Activated effector memory CD4-positive, alpha-beta T cell treated with Interleukin-2 at 50 U/mL for 16 hours (primary cell): ENCODE results near the gene HYAL3.
A peak's percentile ranks its signal among the peaks of the same experiment; 100 is the strongest.

Experiments used
- DNase-seq: peaks from one replicate; pipeline ENCODE4 v3.0.0-alpha.2; 2020

Gene HYAL3

GRCh38 chr3:50298836-50299637, at the start of gene HYAL3, which contains the start of gene NAA80:
HYAL3 (minus strand) TSS chr3:50299405; CDS start chr3:50295602, 3,803 bp downstream.
NAA80 (minus strand) TSS chr3:50299405; CDS start chr3:50297463, 1,942 bp downstream.
- DNase-seq: peak; percentile 99

DNA sequence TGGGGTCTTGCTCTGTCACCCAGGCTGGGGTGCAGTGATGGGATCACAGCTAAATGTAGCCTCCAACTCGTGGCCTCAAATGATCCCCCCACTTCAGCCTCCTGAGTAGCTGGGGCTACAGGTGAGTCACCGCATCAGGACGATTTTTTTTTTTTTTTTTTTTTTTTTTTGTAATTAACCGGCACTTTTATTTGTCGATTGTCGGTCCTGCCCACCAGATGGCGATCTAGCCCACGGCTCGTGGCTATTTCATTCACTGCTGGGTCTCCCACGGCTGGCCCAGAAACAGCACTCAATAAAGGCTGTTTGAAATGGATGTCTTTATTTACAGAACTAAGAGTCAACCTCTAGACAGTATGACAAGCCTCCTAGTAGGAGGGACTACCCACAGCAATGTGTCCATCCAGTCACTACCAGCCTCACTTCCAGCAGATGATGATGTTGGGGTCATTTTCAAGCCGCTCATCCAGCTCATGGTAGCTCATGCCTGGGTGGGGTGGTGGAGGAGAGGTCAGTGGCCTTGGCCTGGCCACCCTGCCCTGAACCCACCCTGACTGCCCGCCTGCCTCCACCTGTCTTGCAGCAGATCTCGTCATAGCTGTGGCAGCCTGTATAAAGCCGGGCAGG, 48.1 kb upstream of the HYAL3 start:
- peak; percentile 73 for DNase-seq

DNA sequence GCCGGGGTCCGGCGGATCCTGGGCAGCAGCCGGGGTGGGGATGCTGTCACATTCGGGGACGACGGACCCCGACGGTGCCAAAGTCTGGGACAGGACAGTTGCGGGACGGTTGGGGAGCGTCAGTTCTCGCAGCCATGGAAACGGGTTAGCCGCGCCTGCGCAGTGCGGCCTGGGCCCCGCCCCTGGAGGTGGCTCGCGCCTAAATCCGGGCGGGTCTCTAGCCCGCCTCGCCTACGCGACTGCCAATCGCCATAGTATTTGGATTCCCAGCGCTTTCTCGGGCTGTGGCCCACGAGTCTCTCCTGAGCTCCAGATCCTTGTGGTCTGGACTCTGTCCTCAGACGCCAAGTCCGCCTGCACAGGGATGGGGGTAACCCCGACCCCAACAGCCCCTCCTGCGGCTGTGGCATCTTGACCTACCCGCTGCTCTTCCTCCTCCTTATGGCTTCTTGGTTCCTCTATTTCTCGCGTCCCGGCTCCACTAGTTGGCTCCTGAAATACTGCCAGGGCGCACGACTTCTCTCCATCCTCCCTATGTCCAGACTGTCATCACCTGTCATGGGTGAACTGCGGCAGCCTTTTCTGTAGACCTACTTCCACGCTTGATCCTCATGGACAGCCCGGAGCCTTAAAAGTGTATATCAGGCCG, 46.5 kb upstream of the HYAL3 start, which contains the start of gene ZMYND10:
ZMYND10 (minus strand) TSS at position 147 of the 649 bp plus-strand sequence. CDS start 153 bp downstream, outside the sequence.
- DNase-seq: peak; percentile 69

GRCh38 chr3:50345008-50345407, 45.8 kb upstream of the HYAL3 start:
- no peak for DNase-seq

GRCh38 chr3:50342813-50343633, 43.8 kb upstream of the HYAL3 start:
- DNase-seq: no peak

- DNase-seq: no peak
Observed at GRCh38 chr3:50341996-50342650, 42.9 kb upstream of the HYAL3 start.

- DNase-seq: no peak
Observed at GRCh38 chr3:50341537-50341936, 42.3 kb upstream of the HYAL3 start.

DNA sequence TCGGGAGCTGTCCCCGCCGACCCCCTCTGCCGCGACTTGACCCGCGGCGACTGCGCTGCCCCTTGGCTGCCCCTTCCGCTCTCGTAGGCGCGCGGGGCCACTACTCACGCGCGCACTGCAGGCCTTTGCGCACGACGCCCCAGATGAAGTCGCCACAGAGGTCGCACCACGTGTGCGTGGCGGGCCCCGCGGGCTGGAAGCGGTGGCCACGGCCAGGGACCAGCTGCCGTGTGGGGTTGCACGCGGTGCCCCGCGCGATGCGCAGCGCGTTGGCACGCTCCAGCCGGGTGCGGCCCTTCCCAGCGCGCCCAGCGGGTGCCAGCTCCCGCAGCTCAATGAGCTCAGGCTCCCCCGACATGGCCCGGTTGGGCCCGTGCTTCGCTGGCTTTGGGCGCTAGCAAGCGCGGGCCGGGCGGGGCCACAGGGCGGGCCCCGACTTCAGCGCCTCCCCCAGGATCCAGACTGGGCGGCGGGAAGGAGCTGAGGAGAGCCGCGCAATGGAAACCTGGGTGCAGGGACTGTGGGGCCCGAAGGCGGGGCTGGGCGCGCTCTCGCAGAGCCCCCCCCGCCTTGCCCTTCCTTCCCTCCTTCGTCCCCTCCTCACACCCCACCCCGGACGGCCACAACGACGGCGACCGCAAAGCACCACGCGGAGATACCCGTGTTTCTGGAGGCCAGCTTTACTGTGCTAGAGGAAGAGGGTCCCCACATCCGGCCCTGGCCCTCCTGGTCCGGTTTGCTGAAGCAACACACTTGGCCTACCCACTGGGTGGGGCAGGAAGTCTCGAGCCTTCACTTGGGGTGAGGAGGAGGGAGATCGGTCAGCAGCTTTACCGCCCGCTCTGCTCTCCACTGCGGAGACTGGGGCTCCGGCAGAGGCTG, 41.5 kb upstream of the HYAL3 start, which contains the start of gene RASSF1:
RASSF1 (minus strand) TSS at position 389 of the 882 bp plus-strand sequence; CDS start at position 358, 31 bp downstream.
- peak; percentile 55 for DNase-seq

GRCh38 chr3:50340147-50340447, 40.9 kb upstream of the HYAL3 start:
- DNase-seq: no peak

DNA sequence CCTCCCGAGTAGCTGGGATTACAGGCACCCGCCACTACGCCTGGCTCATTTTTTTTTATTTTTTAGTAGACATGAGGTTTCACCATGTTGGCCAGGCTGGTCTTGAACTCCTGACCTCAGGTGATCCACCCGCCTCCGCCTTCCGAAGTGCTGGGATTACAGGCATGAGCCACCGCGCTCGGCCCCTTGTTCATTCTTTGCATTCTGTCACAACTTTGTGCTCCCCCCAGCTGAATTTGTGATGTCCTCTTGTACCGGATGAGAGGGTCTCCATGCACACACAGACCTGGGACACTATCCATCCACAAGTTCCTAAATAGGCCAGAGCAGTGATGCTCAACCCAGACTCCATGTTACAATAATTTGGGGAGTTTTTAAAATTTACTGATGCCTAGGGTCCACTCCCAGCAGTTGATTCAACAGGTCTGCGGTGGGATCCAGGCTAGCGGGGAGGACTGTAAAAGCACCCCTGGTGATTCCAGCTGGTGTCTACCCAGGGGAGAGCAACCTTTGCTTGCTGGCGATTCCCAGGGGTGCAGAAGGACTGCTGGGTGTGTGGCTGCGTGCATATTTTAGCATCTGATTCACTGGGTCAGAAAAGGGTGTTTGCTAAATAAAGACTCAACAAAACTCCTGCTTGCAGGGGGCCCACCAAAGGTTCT, 40.4 kb upstream of the HYAL3 start:
- no peak for DNase-seq

DNA sequence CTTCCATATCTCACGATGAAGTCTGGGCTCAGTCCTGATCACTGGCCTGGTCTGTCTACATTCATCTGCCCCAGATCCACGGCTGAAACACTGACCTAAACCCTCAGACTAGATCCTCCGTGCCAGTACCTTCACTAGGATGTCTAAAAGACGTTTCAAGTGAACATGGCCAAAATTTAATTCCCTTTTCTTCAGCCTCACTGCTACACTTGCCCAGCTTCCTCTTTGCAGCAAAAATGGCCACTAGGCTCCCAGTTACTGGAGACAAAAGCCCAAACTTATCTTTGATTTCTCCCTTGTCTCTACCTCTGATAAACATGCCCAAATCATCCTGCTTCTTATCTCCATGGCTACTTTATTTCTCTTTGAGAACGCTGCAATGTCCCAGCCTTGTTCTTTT, 39.8 kb upstream of the HYAL3 start:
- no peak for DNase-seq

DNA sequence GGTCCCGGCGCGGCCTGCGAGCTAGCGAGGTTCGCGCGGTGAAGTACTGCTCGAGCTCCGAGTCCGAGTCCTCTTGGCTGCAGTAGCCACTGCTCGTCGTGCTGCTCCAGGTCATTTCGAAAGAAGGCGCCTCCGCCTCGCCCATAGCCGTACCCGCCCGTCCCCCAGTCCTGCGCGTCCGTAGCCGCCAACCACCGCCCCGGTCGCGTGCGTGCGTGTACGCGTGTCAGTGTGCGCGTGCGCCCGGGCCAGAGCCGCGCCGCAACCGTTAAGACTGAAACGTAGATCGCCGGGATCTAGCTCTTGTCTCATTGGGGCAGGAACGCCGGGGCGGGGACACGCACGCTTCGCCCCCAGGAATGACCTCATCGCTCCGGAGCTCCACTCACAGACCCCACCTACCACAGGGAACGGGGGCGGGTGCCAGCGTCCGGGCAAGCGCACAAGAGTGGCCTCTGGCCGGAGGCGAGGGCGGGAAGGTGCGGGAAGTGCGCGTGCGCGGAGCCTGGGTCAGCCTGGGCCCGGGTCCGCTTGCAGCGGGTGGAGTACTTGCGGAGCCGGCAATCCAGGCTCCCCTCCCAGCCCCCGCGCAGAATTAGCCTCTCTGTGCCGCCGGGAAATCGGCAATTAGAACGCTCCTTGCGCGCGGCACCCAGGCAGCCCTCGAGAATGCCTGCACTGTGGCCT, 38.1 kb upstream of the HYAL3 start:
- peak; percentile 89 for DNase-seq

- DNase-seq: no peak
Observed at GRCh38 chr3:50336452-50337174, 37.4 kb upstream of the HYAL3 start.

DNA sequence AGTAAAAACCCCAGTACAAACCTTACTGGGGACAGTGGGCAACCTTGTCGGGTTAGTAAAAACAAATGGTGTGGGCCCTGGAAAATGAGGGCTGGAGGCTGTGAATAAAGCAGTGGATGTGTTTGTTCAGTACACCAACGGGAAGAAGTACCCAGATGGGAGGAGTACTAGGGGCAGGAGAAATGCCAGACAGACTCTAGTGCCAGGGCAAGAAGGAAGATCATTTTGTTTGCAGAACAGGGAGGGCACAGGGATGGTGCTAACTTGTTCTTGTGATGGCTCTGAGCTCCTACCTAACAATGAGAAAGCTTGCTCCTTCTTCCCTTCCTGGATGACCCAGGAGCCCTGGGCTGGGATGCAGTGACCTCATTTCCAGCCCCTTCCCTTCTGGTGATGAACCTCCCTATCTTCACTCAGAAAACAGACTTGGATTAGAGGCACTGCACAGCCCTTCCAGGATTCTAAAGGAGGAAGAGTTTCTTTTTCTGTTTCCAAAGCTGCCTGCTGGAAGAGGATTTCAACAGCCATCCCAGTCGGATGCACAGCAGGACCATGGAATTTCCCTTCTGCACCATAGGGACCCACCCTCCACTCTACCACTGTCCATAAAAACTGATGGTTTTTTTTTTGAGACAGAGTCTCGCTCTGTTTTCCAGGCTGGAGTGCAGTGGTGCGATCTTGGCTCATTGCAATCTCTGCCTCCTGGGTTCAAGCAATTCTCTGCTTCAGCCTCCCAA, 35.3 kb upstream of the HYAL3 start:
- no peak for DNase-seq

GRCh38 chr3:50333744-50334328, 34.6 kb upstream of the HYAL3 start:
- no peak for DNase-seq

DNA sequence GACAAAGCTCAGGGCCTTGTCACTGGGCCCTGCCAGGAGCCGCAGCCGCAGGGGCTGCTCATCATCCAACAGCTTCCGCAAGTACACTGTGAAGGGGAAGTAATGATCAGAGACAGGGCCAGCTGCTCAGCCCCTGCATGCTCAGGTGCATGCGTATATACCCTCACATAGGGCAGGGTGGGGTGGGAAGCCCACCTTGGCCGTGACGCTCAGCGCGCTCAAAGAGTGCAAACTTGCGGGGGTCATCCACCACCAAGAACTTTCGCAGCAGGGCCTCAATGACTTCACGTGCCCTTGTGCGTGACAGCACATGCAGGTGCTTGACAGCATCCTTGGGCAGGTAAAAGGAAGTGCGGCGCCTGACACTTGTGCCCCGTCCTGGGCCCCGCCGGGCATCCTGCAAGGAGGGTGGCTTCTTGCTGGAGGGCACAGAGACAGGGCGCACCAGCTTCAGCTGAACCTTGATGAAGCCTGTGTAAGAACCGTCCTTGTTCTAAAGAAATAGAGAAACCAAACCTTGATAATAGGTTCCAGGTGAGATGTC, 32.2 kb upstream of the HYAL3 start:
- DNase-seq: no peak

GRCh38 chr3:50330330-50330729, 31.1 kb upstream of the HYAL3 start:
- no peak for DNase-seq
